HUES6 (cell line): ENCODE data around the gene OSBPL6.

Experiments
- H3K27ac ChIP-seq: 2 replicates; pipeline ENCODE4 v1.7.0; 2013; ENCODE audit warnings: low read depth, mild to moderate bottlenecking, low read length, inconsistent platforms
- H3K27me3 ChIP-seq: 2 replicates; pipeline ENCODE4 v1.6.1; 2013; ENCODE audit warnings: low read length; ENCODE audit not compliant: control insufficient read depth, insufficient read depth
- H3K36me3 ChIP-seq: 2 replicates; pipeline ENCODE4 v1.6.1; 2013; ENCODE audit warnings: low read length; ENCODE audit not compliant: control insufficient read depth, insufficient read depth
- H3K4me1 ChIP-seq: 2 replicates; pipeline ENCODE4 v1.6.1; 2013; ENCODE audit warnings: low read length; ENCODE audit not compliant: control insufficient read depth, insufficient read depth
- H3K4me3 ChIP-seq: 2 replicates; pipeline ENCODE4 v1.5.1; 2013; ENCODE audit warnings: low read depth, low read length
- H3K9ac ChIP-seq: one replicate; pipeline ENCODE4 v1.6.1; 2013; ENCODE audit warnings: mild to moderate bottlenecking, low read length
- H3K9me3 ChIP-seq: 2 replicates; pipeline ENCODE4 v1.6.1; 2013; ENCODE audit warnings: low read depth, low read length; ENCODE audit not compliant: control insufficient read depth, insufficient read depth

Gene OSBPL6

GRCh38 chr2:178271629-178272333 is 77.5 kb downstream of the OSBPL6 start:
- H3K9ac ChIP-seq = no peak overlapping the region
- no peak overlapping the region for H3K4me3 ChIP-seq
- H3K9me3 ChIP-seq = no peaks in the 10 kb centered on the region
- no peaks in the 10 kb centered on the region for H3K27me3 ChIP-seq
- H3K4me1 ChIP-seq = peaks cover 42% of the 10 kb centered on the region
- H3K36me3 ChIP-seq = no peaks in the 10 kb centered on the region
- no peak overlapping the region for H3K27ac ChIP-seq

- H3K9ac ChIP-seq = no peak overlapping the region
- H3K9me3 ChIP-seq = no peaks in the 10 kb centered on the region
- H3K27me3 ChIP-seq = no peaks in the 10 kb centered on the region
- peaks cover 56% of the 10 kb centered on the region for H3K4me1 ChIP-seq
- H3K4me3 ChIP-seq = no peak overlapping the region
- no peaks in the 10 kb centered on the region for H3K36me3 ChIP-seq
- no peak overlapping the region for H3K27ac ChIP-seq
These were observed 79.6 kb downstream of the OSBPL6 start for GRCh38 chr2:178273787-178274360.

- Histone ChIP-seq H3K36me3 (no peaks in the 10 kb centered on the region), H3K9ac (no peak overlapping the region), H3K4me3 (no peak overlapping the region), H3K9me3 (no peaks in the 10 kb centered on the region), H3K27ac (no peak overlapping the region), H3K27me3 (no peaks in the 10 kb centered on the region), H3K4me1 (peaks cover 53% of the 10 kb centered on the region)
These were observed 81.3 kb downstream of the OSBPL6 start for GRCh38 chr2:178275600-178275999.

- Histone ChIP-seq H3K27me3 (no peaks in the 10 kb centered on the region), H3K27ac (no peak overlapping the region), H3K36me3 (no peaks in the 10 kb centered on the region), H3K9ac (no peak overlapping the region), H3K9me3 (no peaks in the 10 kb centered on the region), H3K4me1 (peaks cover 41% of the 10 kb centered on the region), H3K4me3 (no peak overlapping the region)
These were observed 83.5 kb downstream of the OSBPL6 start for GRCh38 chr2:178277741-178278197.

- Histone ChIP-seq H3K27ac (no peak overlapping the region), H3K4me3 (no peak overlapping the region), H3K4me1 (peaks cover 33% of the 10 kb centered on the region), H3K36me3 (no peaks in the 10 kb centered on the region), H3K9ac (no peak overlapping the region), H3K27me3 (no peaks in the 10 kb centered on the region), H3K9me3 (no peaks in the 10 kb centered on the region)
These were observed 84.8 kb downstream of the OSBPL6 start for GRCh38 chr2:178279142-178279541.

- H3K36me3 ChIP-seq = no peaks in the 10 kb centered on the region
- H3K9me3 ChIP-seq = no peaks in the 10 kb centered on the region
- no peak overlapping the region for H3K4me3 ChIP-seq
- H3K4me1 ChIP-seq = peaks cover 33% of the 10 kb centered on the region
- no peaks in the 10 kb centered on the region for H3K27me3 ChIP-seq
- no peak overlapping the region for H3K9ac ChIP-seq
- no peak overlapping the region for H3K27ac ChIP-seq
These were observed 85.3 kb downstream of the OSBPL6 start for GRCh38 chr2:178279636-178280035.

- H3K36me3 ChIP-seq = no peaks in the 10 kb centered on the region
- peaks cover 33% of the 10 kb centered on the region for H3K4me1 ChIP-seq
- no peaks in the 10 kb centered on the region for H3K9me3 ChIP-seq
- no peaks in the 10 kb centered on the region for H3K27me3 ChIP-seq
- no peak overlapping the region for H3K27ac ChIP-seq
- H3K9ac ChIP-seq = no peak overlapping the region
- no peak overlapping the region for H3K4me3 ChIP-seq
These were observed 86.0 kb downstream of the OSBPL6 start for GRCh38 chr2:178280244-178280852.

- Histone ChIP-seq H3K9me3 (no peaks in the 10 kb centered on the region), H3K36me3 (no peaks in the 10 kb centered on the region), H3K27ac (no peak overlapping the region), H3K4me3 (no peak overlapping the region), H3K27me3 (no peaks in the 10 kb centered on the region), H3K4me1 (peaks cover 29% of the 10 kb centered on the region), H3K9ac (no peak overlapping the region)
These were observed 87.9 kb downstream of the OSBPL6 start for GRCh38 chr2:178282075-178282815.

GRCh38 chr2:178283341-178283918 is 89.1 kb downstream of the OSBPL6 start:
- no peaks in the 10 kb centered on the region for H3K27me3 ChIP-seq
- no peak overlapping the region for H3K4me3 ChIP-seq
- no peak overlapping the region for H3K9ac ChIP-seq
- peaks cover 20% of the 10 kb centered on the region for H3K4me1 ChIP-seq
- H3K27ac ChIP-seq = no peak overlapping the region
- no peaks in the 10 kb centered on the region for H3K9me3 ChIP-seq
- no peaks in the 10 kb centered on the region for H3K36me3 ChIP-seq

GRCh38 chr2:178284613-178285286 is 90.4 kb downstream of the OSBPL6 start:
- Histone ChIP-seq H3K9ac (no peak overlapping the region), H3K4me1 (peaks cover 8% of the 10 kb centered on the region), H3K9me3 (no peaks in the 10 kb centered on the region), H3K36me3 (no peaks in the 10 kb centered on the region), H3K27me3 (no peaks in the 10 kb centered on the region), H3K4me3 (no peak overlapping the region), H3K27ac (no peak overlapping the region)
